Common myeloid progenitor, CD34-positive (primary cell): ENCODE results near the gene NFIC.
A peak's percentile ranks its signal among the peaks of the same experiment; 100 is the strongest.

ENCODE experiments used
- CTCF ChIA-PET: fragments of 350-600 bp; sonication (Branson Sonifier 250); formaldehyde crosslinking; loops from one replicate; lab custom pipeline; 2021; ENCODE audit warnings: antibody characterized with exemption; lab: Charles Lee
- POLR2A ChIA-PET: fragments of 350-600 bp; sonication (Branson Sonifier 250); formaldehyde crosslinking; loops from one replicate; lab custom pipeline; 2021; ENCODE audit warnings: antibody characterized with exemption; lab: Charles Lee
- DNase-seq, 3 donors: peaks; one replicate each; pipeline versions ENCODE4 v3.0.0 to v3.0.0-alpha.2; 2013
- H3K27ac ChIP-seq, 2 experiments: 1 replicate in 1 of 2; 2 replicates in 1 of 2; pipeline ENCODE4 v1.7.0; 2013; ENCODE audit warnings: inconsistent platforms in 2 of 2, low read length in 2 of 2, mild to moderate bottlenecking in 2 of 2, low read depth in 1 of 2, moderate library complexity in 1 of 2; ENCODE audit not compliant: severe bottlenecking in 2 of 2, insufficient read depth in 1 of 2, poor library complexity in 1 of 2
- H3K27me3 ChIP-seq, 5 experiments: replicated peaks in 2 of 5; 1 replicate in 3 of 5; 2 replicates in 2 of 5; pipeline versions ENCODE4 v1.6.1 to v1.7.0; 2013; ENCODE audit warnings: low read length in 4 of 5, mild to moderate bottlenecking in 2 of 5, moderate library complexity in 2 of 5, inconsistent platforms in 1 of 5; ENCODE audit not compliant: insufficient read depth in 5 of 5, control insufficient read depth in 4 of 5
- H3K36me3 ChIP-seq, 4 experiments: 1 replicate in 2 of 4; 2 replicates in 2 of 4; pipeline versions ENCODE4 v1.6.1 to v1.7.0; 2013; ENCODE audit warnings: low read length in 3 of 4, control low read depth in 1 of 4, mild to moderate bottlenecking in 1 of 4; ENCODE audit not compliant: control insufficient read depth in 4 of 4, insufficient read depth in 4 of 4
- H3K4me1 ChIP-seq, 4 experiments: 1 replicate in 3 of 4; 2 replicates in 1 of 4; pipeline versions ENCODE4 v1.6.1 to v1.7.1; 2013; ENCODE audit warnings: low read length in 3 of 4, mild to moderate bottlenecking in 3 of 4, control low read depth in 1 of 4, inconsistent platforms in 1 of 4, moderate library complexity in 1 of 4; ENCODE audit not compliant: control insufficient read depth in 4 of 4, insufficient read depth in 4 of 4; ENCODE audit errors: control extremely low read depth in 1 of 4
- H3K4me3 ChIP-seq, 7 experiments: 1 replicate in 4 of 7; 2 replicates in 3 of 7; pipeline versions ENCODE4 v1.5.1 to v1.7.0; 2013; ENCODE audit warnings: mild to moderate bottlenecking in 7 of 7, low read length in 6 of 7, moderate library complexity in 6 of 7, inconsistent platforms in 2 of 7, low read depth in 2 of 7, control low read depth in 1 of 7; ENCODE audit not compliant: insufficient read depth in 4 of 7, control insufficient read depth in 1 of 7; ENCODE audit errors: extremely low read depth in 1 of 7
- H3K9me3 ChIP-seq, 5 experiments: 1 replicate in 4 of 5; 2 replicates in 1 of 5; pipeline versions ENCODE4 v1.6.1 to v1.7.1; 2013; ENCODE audit warnings: low read length in 4 of 5, mild to moderate bottlenecking in 2 of 5, inconsistent platforms in 1 of 5, low read depth in 1 of 5, moderate library complexity in 1 of 5; ENCODE audit not compliant: control insufficient read depth in 4 of 5, insufficient read depth in 2 of 5; ENCODE audit errors: control extremely low read depth in 1 of 5
- WGBS: methylation state at CpG from one replicate; pipeline ENCODE4 v1.1.5; 2013; ENCODE audit not compliant: insufficient coverage; 5-methylcytosine and 5-hydroxymethylcytosine counted together

Gene NFIC

DNA sequence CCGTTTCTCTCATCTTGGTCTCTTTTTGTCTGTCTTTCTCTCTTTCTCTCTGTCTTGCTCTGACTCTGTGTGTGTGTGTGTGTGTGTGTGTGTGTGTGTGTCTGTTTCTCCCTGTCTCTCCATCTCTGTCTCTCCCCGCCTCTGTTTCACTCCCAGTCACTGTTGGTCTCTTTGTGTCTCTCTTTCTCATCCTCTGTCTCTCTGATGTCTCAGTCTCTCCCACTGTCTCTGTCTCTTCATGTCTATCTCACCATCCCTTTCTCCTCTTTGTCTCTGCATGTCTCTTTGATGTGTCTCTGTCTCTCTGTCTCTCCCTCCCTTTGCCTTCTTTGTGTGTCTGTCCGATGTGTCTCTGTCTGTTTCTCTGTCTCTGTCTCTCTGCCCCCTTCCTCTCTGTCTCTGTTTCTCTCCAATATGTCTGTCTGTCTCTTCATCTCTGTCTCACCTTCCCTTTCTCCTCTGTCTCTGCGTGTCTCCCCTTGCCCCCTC is 2.5 kb downstream of the NFIC start:
- peak overlapping the region in 1 of 2 experiments; percentile 75 for H3K27ac ChIP-seq
- H3K27me3 ChIP-seq, result no peaks in the 10 kb centered on the region
- peaks cover 1 to 64% (median 55%) of the 10 kb centered on the region in 4 experiments for H3K4me1 ChIP-seq
- WGBS, result 49% methylated on average over 3 of the region's 4 CpGs
- CTCF ChIA-PET, result no interaction called here
- no peaks in the 10 kb centered on the region for H3K9me3 ChIP-seq
- peak overlapping the region in 6 of 7 experiments; percentile 38 to 67 (median 52) for H3K4me3 ChIP-seq
- peak in 1 of 3 donors; percentile 31 for DNase-seq
- peaks cover 0 to 3% (median 0%) of the 10 kb centered on the region in 4 experiments for H3K36me3 ChIP-seq
- POLR2A ChIA-PET, result interaction anchor here (0.6 kb wide), 1 partner anchor 7 kb away, joined by 3 read pairs; no protein-coding TSS in a partner anchor

- Histone ChIP-seq H3K36me3 (peaks cover 0 to 3% (median under 1%) of the 10 kb centered on the region in 4 experiments), H3K9me3 (no peaks in the 10 kb centered on the region), H3K4me1 (peaks cover 1 to 70% (median 57%) of the 10 kb centered on the region in 4 experiments), H3K4me3 (peak overlapping the region in 6 of 7 experiments; percentile 38 to 67 (median 52)), H3K27me3 (no peaks in the 10 kb centered on the region), H3K27ac (peak overlapping the region in 1 of 2 experiments; percentile 75)
- ChIA-PET CTCF (no interaction called here), POLR2A (interaction anchor here (0.6 kb wide), 1 partner anchor 8 kb away, joined by 3 read pairs; no protein-coding TSS in a partner anchor)
- DNase-seq, result peak; percentile 45 to 57 (median 49)
- WGBS, result 15% methylated on average over 38 of the region's 42 CpGs
Measured at GRCh38 chr19:3369337-3370213, 3.2 kb downstream of the NFIC start.

GRCh38 chr19:3370214-3370720 is 3.9 kb downstream of the NFIC start:
- DNase-seq, result peak in 2 of 3 donors; percentile 42 to 53
- H3K4me1 ChIP-seq, result peaks cover 1 to 68% (median 54%) of the 10 kb centered on the region in 4 experiments
- WGBS, result 75% methylated on average over 14 of the region's 14 CpGs
- peak overlapping the region in 1 of 2 experiments; percentile 75 for H3K27ac ChIP-seq
- H3K4me3 ChIP-seq, result no peak overlapping the region
- peaks cover 0 to 3% (median under 1%) of the 10 kb centered on the region in 4 experiments for H3K36me3 ChIP-seq
- H3K9me3 ChIP-seq, result no peaks in the 10 kb centered on the region
- ChIA-PET CTCF (interaction anchor here (0.6 kb wide), 1 partner anchor 59 kb away, joined by 3 read pairs; no protein-coding TSS in a partner anchor), POLR2A (no interaction called here)
- no peaks in the 10 kb centered on the region for H3K27me3 ChIP-seq

DNA sequence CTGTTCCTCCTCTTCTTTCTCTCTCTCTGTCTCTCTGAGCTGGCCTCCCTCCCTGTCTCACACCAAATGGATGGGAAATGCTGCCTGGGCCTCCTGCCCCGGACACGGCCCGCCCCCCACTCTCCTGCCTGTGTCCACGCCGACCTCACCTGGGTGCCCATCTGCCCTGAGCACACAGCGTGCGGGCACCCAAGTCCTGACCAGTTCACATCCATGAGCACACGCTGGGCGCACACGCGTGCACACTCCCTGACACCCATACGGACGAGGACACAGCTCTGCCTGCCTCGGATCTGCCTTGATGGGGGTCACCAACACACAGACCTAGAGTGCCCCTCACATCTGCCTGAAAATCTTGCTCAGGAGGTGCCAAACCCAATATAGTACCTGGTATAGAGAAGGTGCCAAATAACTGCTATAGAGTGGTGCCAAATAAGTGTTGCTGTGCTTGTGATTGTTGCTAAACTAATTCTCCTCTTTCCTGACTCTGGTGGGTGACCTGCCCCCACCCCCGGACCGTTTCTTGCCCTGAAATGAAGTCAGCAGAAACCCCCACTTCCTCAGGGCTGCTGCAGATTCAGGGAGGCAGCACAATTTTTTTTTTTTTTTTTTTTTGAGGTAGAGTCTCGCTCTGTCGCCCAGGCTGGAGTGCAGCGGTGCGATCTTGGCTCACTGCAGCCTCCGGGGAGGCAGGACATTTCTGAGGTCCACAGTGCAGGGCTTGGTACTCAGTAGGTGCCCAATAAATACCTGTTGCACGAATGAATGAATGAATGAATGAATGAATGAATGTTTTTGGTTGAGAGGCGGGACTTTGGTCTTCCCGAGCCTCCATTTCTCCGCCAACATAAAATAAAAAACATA is 4.6 kb downstream of the NFIC start:
- H3K27ac ChIP-seq, result no peak overlapping the region
- peak in 2 of 3 donors; percentile 66 to 72 for DNase-seq
- CTCF ChIA-PET, result interaction anchor here (0.6 kb wide), 1 partner anchor 58 kb away, joined by 3 read pairs; no protein-coding TSS in a partner anchor
- H3K36me3 ChIP-seq, result peaks cover 0 to 3% (median under 1%) of the 10 kb centered on the region in 4 experiments
- H3K9me3 ChIP-seq, result no peaks in the 10 kb centered on the region
- H3K4me3 ChIP-seq, result peak overlapping the region in 1 of 7 experiments; percentile 2
- 83% methylated on average over 19 of the region's 25 CpGs for WGBS
- H3K4me1 ChIP-seq, result peaks cover 1 to 62% (median 49%) of the 10 kb centered on the region in 4 experiments
- POLR2A ChIA-PET, result no interaction called here
- H3K27me3 ChIP-seq, result no peaks in the 10 kb centered on the region

DNA sequence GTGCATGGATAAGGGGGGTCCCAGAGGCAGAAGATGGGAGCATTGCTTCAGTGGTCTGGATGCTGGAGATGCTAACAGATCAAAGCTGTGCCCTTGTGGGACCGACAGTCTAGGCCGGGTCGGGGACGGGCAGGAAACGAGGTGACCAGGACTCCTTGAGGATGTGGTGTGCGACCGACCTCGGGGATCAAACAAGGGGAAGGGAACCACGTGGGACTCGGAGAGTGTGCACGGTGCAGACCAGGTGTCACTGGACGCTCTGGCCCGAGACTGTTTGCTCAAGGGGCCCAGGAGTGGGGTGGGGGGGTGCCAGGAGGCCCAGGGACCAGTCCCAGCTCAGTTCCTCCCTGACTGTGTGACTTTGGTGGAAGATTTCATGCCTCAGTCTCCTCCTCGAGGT is 6.0 kb downstream of the NFIC start:
- CTCF ChIA-PET, result interaction anchor here (0.6 kb wide), 1 partner anchor 45 kb away, joined by 3 read pairs; no protein-coding TSS in a partner anchor
- no peak overlapping the region for H3K4me3 ChIP-seq
- no peaks in the 10 kb centered on the region for H3K9me3 ChIP-seq
- H3K4me1 ChIP-seq, result peaks cover 1 to 56% (median 44%) of the 10 kb centered on the region in 4 experiments
- H3K27ac ChIP-seq, result no peak overlapping the region
- POLR2A ChIA-PET, result no interaction called here
- 77% methylated on average over 8 of the region's 14 CpGs for WGBS
- no peaks in the 10 kb centered on the region for H3K27me3 ChIP-seq
- peaks cover 0 to 3% (median under 1%) of the 10 kb centered on the region in 4 experiments for H3K36me3 ChIP-seq
- no peak for DNase-seq

- Histone ChIP-seq H3K4me1 (peaks cover 1 to 40% (median 29%) of the 10 kb centered on the region in 4 experiments), H3K4me3 (no peak overlapping the region), H3K36me3 (peaks cover 0 to 5% (median under 1%) of the 10 kb centered on the region in 4 experiments), H3K9me3 (no peaks in the 10 kb centered on the region), H3K27ac (peak overlapping the region in 1 of 2 experiments; percentile 34), H3K27me3 (no peaks in the 10 kb centered on the region)
- CTCF ChIA-PET, result interaction anchor here (1.6 kb wide), 1 partner anchor 47 kb away, joined by 4 read pairs; no protein-coding TSS in a partner anchor
- 100% methylated on average over 6 of the region's 6 CpGs for WGBS
- DNase-seq, result no peak
- POLR2A ChIA-PET, result no interaction called here
Measured at GRCh38 chr19:3373971-3374368, 7.6 kb downstream of the NFIC start.
